SK-N-SH treated with all-trans-retinoic acid at 6 μM for 48 hours (cell line): ENCODE measurements around the gene RIMBP2.

Experiments
- ATAC-seq: fragments of 200-7000 bp; cut with Tn5 transposase; 3 replicates; pipeline ENCODE4 v1.9.1; 2020; ENCODE audit warnings: mild to moderate bottlenecking, moderate library complexity
- BACH2 ChIP-seq: fragments of 250-450 bp; sonication (Bioruptor Pico); IDR thresholded peaks from 2 replicates; pipeline ENCODE4 v1.9.0; 2021; ENCODE audit warnings: mild to moderate bottlenecking, borderline replicate concordance
- CREB5 ChIP-seq: fragments of 250-450 bp; sonication (Bioruptor Pico); IDR thresholded peaks from 2 replicates; pipeline ENCODE4 v1.5.1; 2020; ENCODE audit warnings: low read depth, mild to moderate bottlenecking, moderate library complexity
- CSDC2 ChIP-seq: fragments of 250-450 bp; sonication (Bioruptor Pico); IDR thresholded peaks from 2 replicates; pipeline ENCODE4 v1.5.0; 2020; ENCODE audit warnings: mild to moderate bottlenecking, moderate library complexity
- CSRNP3 ChIP-seq: fragments of 250-450 bp; sonication (Bioruptor Pico); IDR thresholded peaks from 2 replicates; pipeline ENCODE4 v1.5.1; 2021; ENCODE audit warnings: mild to moderate bottlenecking, moderate library complexity
- ESRRG ChIP-seq: fragments of 250-450 bp; sonication (Bioruptor Pico); IDR thresholded peaks from 2 replicates; pipeline ENCODE4 v1.6.1; 2021; ENCODE audit warnings: mild to moderate bottlenecking
- GLIS3 ChIP-seq: fragments of 250-450 bp; sonication (Bioruptor Pico); IDR thresholded peaks from 2 replicates; pipeline ENCODE4 v1.5.0; 2020; ENCODE audit warnings: mild to moderate bottlenecking, moderate library complexity
- OSR1 ChIP-seq: fragments of 250-450 bp; sonication (Bioruptor Pico); IDR thresholded peaks from 2 replicates; pipeline ENCODE4 v1.8.0; 2022; ENCODE audit warnings: moderate library complexity, mild to moderate bottlenecking, inconsistent platforms
- PATZ1 ChIP-seq: fragments of 250-450 bp; sonication (Bioruptor Pico); IDR thresholded peaks from 2 replicates; pipeline ENCODE4 v1.8.0; 2020; ENCODE audit warnings: mild to moderate bottlenecking, moderate library complexity, borderline replicate concordance
- POU6F1 ChIP-seq: fragments of 250-450 bp; sonication (Bioruptor Pico); IDR thresholded peaks from 2 replicates; pipeline ENCODE4 v1.8.0; 2021; ENCODE audit warnings: low read depth, mild to moderate bottlenecking, moderate library complexity, borderline replicate concordance
- PPARA ChIP-seq: fragments of 250-450 bp; sonication (Bioruptor Pico); IDR thresholded peaks from 2 replicates; pipeline ENCODE4 v1.5.0; 2020; ENCODE audit warnings: mild to moderate bottlenecking, borderline replicate concordance
- RARB ChIP-seq: fragments of 250-450 bp; sonication (Bioruptor Pico); IDR thresholded peaks from 2 replicates; pipeline ENCODE4 v1.8.0; 2021; ENCODE audit warnings: mild to moderate bottlenecking, moderate library complexity
- SNAI2 ChIP-seq: fragments of 250-450 bp; sonication (Bioruptor Pico); IDR thresholded peaks from 2 replicates; pipeline ENCODE4 v1.5.0; 2020; ENCODE audit warnings: mild to moderate bottlenecking, moderate library complexity
- TCF4 ChIP-seq: fragments of 250-450 bp; sonication (Bioruptor Pico); IDR thresholded peaks from 2 replicates; pipeline ENCODE4 v1.8.0; 2021; ENCODE audit warnings: mild to moderate bottlenecking, moderate library complexity, borderline replicate concordance
- TOX ChIP-seq: fragments of 250-450 bp; sonication (Bioruptor Pico); IDR thresholded peaks from 2 replicates; pipeline ENCODE4 v1.8.0; 2021; ENCODE audit warnings: mild to moderate bottlenecking, moderate library complexity, borderline replicate concordance
- TSHZ2 ChIP-seq: fragments of 250-450 bp; sonication (Bioruptor Pico); IDR thresholded peaks from 2 replicates; pipeline ENCODE4 v1.5.0; 2020; ENCODE audit warnings: mild to moderate bottlenecking, moderate library complexity
- ZC3H10 ChIP-seq: fragments of 250-450 bp; sonication (Bioruptor Pico); IDR thresholded peaks from 2 replicates; pipeline ENCODE4 v1.5.1; 2021; ENCODE audit warnings: mild to moderate bottlenecking, moderate library complexity
- ZFP3 ChIP-seq: fragments of 250-450 bp; sonication (Bioruptor Pico); IDR thresholded peaks from 2 replicates; pipeline ENCODE4 v1.5.0; 2020; ENCODE audit warnings: mild to moderate bottlenecking, moderate library complexity
- ZFP30 ChIP-seq: fragments of 450-650 bp; formaldehyde crosslinking; IDR thresholded peaks from 2 replicates; pipeline ENCODE4 v1.5.0; 2022; ENCODE audit warnings: mild to moderate bottlenecking, moderate library complexity
- ZNF565 ChIP-seq: fragments of 450-650 bp; formaldehyde crosslinking; conservative IDR thresholded peaks from 2 replicates; pipeline ENCODE4 v1.5.0; 2020; ENCODE audit warnings: low read depth, mild to moderate bottlenecking, moderate library complexity
- ZNF70 ChIP-seq: fragments of 450-650 bp; formaldehyde crosslinking; IDR thresholded peaks from 2 replicates; pipeline ENCODE4 v1.5.0; 2020; ENCODE audit warnings: mild to moderate bottlenecking, moderate library complexity
- ZNF8 ChIP-seq: fragments of 450-650 bp; formaldehyde crosslinking; IDR thresholded peaks from 2 replicates; pipeline ENCODE4 v1.5.0; 2020; ENCODE audit warnings: mild to moderate bottlenecking, moderate library complexity

The RIMBP2 gene

GRCh38 chr12:130498589-130499385, 217.3 kb downstream of the RIMBP2 start:
- ATAC-seq = no peak
- no peak for TF ChIP-seq ESRRG (CRISPR knock-in tag)
- TF ChIP-seq, all 23 proteins: peak for 0

GRCh38 chr12:130497991-130498390, 218.1 kb downstream of the RIMBP2 start:
- ATAC-seq = no peak
- TF ChIP-seq BACH2 (CRISPR knock-in tag) (no peak), CSRNP3 (CRISPR knock-in tag) (no peak), ZNF565 (CRISPR knock-in tag) (no peak)

GRCh38 chr12:130497321-130497720, 218.8 kb downstream of the RIMBP2 start:
- TF ChIP-seq TCF4 (CRISPR knock-in tag) (no peak), ZNF8 (no peak), OSR1 (CRISPR knock-in tag) (no peak)
- no peak for ATAC-seq

GRCh38 chr12:130496516-130497120, 219.5 kb downstream of the RIMBP2 start:
- ATAC-seq = no peak
- TF ChIP-seq ZFP3 (CRISPR knock-in tag) (no peak), TOX (CRISPR knock-in tag) (no peak), ZNF565 (CRISPR knock-in tag) (no peak), TCF4 (CRISPR knock-in tag) (no peak), CSRNP3 (CRISPR knock-in tag) (no peak), ZC3H10 (no peak)
- TF ChIP-seq, all 23 proteins: peak for 0

GRCh38 chr12:130495156-130495555, 220.9 kb downstream of the RIMBP2 start:
- TF ChIP-seq CSDC2 (CRISPR knock-in tag) = no peak
- no peak for TF ChIP-seq PPARA (CRISPR knock-in tag)
- TF ChIP-seq POU6F1 (CRISPR knock-in tag) = no peak
- no peak for TF ChIP-seq CREB5 (CRISPR knock-in tag)
- no peak for TF ChIP-seq CSRNP3 (CRISPR knock-in tag)
- TF ChIP-seq PATZ1 = no peak
- no peak for TF ChIP-seq ZNF565 (CRISPR knock-in tag)
- TF ChIP-seq SNAI2 (CRISPR knock-in tag) = no peak
- TF ChIP-seq TCF4 (CRISPR knock-in tag) = no peak
- no peak for TF ChIP-seq GLIS3
- no peak for TF ChIP-seq ZFP30 (CRISPR knock-in tag)
- no peak for TF ChIP-seq ZNF70 (CRISPR knock-in tag)
- TF ChIP-seq TSHZ2 (CRISPR knock-in tag) = no peak
- no peak for TF ChIP-seq RARB (CRISPR knock-in tag)
- TF ChIP-seq, all 23 proteins: peak for 0
- no peak for ATAC-seq
